Adipose tissue (tissue), 3 donors: ENCODE data around the gene MEN1. TPM values are rescaled to one million over a fixed set of nuclear protein-coding genes. Genes with fewer than 3 reads are reported as not detected.

ENCODE experiments used
- H3K27ac ChIP-seq: one replicate; pipeline ENCODE4 v1.5.1; 2013; ENCODE audit warnings: low read depth, low read length
- WGBS, 3 donors: extraction: QIAGEN DNeasy Blood & Tissue Kit; methylation state at CpG; one replicate each; pipeline ENCODE4 v1.1.7; 2013; 5-methylcytosine and 5-hydroxymethylcytosine counted together
- polyA plus RNA-seq, 3 donors: library from polyadenylated mRNA; stranded (reverse); fragments of 200-250 nt; gene quantifications; one replicate each; pipeline ENCODE4 v1.2.3, GENCODE V29; 2013
- donor health status: healthy with polysubstance abuse.
- donor health status: Bipolar disorder and iron deficiency.
- donor health status: healthy.

MEN1 gene
- polyA plus RNA-seq, 3 donors, result 13.9 to 15.7 (median 14.6) TPM

- WGBS, 3 donors, result 40 to 52% (median 49%) methylated on average over 17 of the region's 17 CpGs
- no peak overlapping the region for H3K27ac ChIP-seq
Measured at GRCh38 chr11:64810891-64811272, 531 bp upstream of the MEN1 start.

DNA sequence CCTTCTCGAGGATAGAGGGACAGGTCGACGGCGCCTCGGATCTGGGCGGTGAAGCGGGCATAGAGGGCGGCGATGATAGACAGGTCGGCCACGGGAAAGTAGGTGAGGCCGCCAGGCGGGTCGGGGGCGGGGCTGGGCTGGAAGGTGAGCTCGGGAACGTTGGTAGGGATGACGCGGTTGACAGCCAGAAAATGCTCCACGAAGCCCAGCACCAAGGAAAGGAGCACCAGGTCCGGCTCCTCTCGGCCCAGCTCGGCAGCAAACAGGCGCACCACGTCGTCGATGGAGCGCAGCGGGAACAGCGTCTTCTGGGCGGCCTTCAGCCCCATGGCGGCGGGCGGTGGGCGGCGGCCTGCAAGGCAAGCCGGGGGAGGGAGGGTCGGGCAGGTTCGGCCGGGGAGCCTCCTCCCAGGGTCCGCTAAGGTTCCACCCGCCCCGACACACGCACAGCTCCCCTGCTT is 540 bp downstream of the MEN1 start:
- WGBS, 3 donors, result 2 to 10% (median 5%) methylated on average over 32 to 44 of the region's 44 CpGs
- H3K27ac ChIP-seq, result no peak overlapping the region

DNA sequence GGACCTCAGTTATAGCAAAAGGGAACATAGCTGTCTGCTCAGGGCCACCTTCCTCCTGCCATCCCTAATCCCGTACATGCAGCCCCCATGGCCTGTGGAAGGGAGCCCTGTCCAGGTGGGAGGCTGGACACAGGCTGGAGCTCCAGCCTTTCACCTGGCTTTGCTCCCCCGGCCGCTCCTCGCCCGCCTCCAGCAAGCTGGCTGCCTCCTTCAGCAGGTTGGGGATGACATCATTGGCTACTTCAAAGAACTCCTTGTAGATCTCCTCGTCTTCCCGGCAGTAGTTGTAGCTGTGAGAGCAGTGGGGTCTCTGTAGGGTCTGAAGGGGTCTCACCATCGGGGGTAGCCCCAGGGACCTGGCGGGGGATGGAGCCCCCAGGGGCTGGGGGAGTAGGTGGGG is 4.9 kb downstream of the MEN1 start:
- H3K27ac ChIP-seq, result no peak overlapping the region
- 94 to 97% (median 94%) methylated on average over 9 of the region's 9 CpGs for WGBS, 3 donors

DNA sequence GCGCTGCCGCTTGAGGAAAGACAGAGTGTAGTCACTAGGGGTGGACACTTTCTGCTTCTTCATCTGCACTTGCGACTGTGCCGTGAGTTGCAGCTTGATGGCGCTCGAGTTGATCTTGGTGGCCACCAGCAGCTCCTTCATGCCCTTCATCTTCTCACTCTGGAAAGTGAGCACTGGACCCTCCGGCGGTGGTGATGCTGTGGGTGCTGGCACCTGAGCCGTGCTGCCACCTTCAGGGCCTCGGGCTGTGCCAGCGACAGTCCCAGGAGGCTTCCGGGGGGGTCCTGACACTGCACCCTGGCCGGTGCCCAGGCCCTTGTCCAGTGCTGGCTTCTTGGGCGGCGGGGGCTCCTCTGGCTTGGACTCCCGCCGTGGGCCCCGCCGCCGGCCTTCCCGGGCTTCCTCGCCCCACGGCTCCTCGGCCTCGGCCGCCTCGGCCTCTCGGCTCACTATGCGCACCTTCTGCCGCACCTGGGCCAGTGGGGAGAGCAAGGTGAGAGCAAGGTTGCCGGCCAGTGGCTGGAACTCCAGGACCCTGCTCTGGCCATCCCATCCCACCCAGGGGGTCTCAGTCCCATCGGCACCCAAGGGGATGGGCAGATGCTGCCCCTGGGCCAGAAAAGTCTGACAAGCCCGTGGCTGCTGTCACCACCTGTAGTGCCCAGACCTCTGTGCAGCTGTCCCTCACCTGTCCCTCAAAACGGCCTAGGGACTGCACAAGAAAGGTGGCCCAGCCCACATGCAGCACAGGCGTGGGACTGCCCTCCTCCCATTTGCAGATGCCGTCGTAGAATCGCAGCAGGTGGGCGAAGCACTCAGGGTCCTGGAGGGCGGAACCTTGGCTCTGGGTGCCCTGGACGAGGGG is 5.8 kb downstream of the MEN1 start:
- WGBS, 3 donors, result 91 to 94% (median 91%) methylated on average over 41 of the region's 41 CpGs
- no peak overlapping the region for H3K27ac ChIP-seq

GRCh38 chr11:64803846-64804345 is 6.5 kb downstream of the MEN1 start:
- H3K27ac ChIP-seq, result no peak overlapping the region
- WGBS, 3 donors, result 42 to 44% (median 43%) methylated on average over 15 of the region's 15 CpGs

DNA sequence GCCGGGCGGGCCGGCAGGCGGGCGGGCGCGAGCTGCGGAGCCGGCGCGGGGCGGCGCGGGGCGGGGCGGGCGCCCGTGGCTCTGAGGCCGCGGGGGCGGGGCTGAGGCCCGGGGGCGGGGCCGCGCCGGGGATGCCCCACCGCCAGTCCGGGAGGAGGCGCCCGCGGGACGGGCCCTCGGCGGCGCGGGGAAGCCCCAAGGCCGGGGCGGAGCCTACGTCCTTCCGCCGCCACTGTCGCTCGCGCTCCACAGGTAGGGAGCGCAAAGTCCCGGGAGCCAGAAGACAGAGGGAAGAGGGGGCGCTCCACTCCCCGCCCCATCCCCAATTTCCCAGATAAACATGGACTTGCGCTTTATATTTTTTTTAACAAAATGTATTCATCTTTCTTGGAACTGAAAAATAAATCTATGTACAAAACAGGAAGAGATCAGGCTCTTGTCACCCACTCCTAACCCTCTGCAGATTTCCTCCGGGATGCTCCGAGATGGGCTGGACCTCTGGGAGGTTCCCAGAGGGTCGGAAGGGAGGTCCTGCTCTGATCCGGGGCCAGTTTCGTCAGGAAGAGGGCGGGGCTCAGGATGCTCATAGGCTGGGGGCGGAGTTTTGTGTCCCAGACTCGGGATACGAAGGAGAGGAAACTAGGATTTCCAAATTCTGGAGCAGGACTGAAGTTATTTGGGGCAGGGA is 7.0 kb downstream of the MEN1 start, which contains the start of gene MAP4K2:
Gene MAP4K2 (minus strand): TSS at position 57 of the 688 bp plus-strand sequence. CDS start 65 bp downstream, outside the sequence.
- H3K27ac ChIP-seq, result no peak within 1 kb of the TSS
- 0 to 1% (median 0%) methylated on average over 18 to 58 of the region's 58 CpGs for WGBS, 3 donors

DNA sequence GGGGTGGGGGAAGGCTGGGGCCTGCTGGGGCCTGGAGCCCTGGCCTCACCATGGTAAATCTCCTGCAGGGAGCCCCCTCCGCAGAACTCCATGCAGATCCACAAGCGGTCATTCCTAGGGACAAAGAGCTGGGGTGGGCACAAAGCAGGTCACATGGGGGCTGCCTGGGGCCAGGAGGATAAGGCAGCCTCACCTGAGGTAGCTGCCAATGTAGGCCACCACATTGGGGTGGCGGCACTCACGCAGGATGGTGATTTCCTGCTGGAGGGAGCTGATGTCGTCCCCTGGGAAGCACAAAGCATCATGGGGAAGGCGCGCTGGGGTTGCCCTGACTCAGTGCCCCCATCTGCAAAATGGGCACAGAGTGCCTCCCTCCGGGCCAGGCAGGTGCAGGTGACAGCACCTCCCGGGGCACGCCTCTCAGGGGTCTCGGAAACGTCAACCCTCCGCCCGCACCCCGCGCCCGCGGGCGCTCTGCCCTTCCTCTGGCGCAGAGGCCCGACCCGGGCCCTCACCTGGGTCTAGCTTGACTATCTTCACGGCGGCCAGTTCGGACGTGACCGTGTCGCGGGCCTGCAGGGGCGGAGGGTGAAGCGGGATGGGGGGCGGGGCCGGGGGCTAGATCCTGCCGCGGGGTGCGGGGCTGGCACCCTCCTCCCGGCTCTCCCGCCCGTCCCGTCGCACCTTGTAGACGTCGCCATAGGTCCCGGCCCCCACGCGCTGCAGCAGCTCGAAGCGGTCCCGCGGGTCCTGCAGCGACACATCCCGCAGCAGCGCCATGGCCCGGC is 7.8 kb downstream of the MEN1 start:
- 9 to 11% (median 10%) methylated on average over 41 to 54 of the region's 54 CpGs for WGBS, 3 donors
- no peak overlapping the region for H3K27ac ChIP-seq

- no peak overlapping the region for H3K27ac ChIP-seq
- WGBS, 3 donors, result 31 to 49% (median 32%) methylated on average over 13 of the region's 13 CpGs
Measured at GRCh38 chr11:64801561-64802369, 8.6 kb downstream of the MEN1 start.

DNA sequence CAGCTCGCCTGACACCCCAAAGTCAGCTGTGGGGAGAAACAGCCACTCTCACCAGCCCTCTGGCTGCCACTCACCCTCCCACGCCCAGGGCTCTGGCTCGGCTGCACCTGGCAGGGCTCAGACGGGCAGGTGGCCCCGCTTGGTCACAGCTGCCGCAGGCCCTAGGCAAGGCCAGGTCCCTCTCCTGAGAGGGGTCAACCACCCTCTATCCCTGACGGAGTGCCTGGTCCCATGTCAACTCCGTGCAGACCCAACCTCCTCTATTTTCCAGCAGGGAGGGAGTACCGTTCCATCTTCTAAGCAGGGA is 9.2 kb downstream of the MEN1 start:
- 76 to 86% (median 81%) methylated on average over 9 of the region's 9 CpGs for WGBS, 3 donors

GRCh38 chr11:64800303-64801157 is 9.8 kb downstream of the MEN1 start:
- H3K27ac ChIP-seq, result no peak overlapping the region
- 69 to 88% (median 70%) methylated on average over 26 of the region's 26 CpGs for WGBS, 3 donors

More for the DNA sequence above, 9.2 kb downstream of the MEN1 start:
- H3K27ac ChIP-seq, result no peak overlapping the region

DNA sequence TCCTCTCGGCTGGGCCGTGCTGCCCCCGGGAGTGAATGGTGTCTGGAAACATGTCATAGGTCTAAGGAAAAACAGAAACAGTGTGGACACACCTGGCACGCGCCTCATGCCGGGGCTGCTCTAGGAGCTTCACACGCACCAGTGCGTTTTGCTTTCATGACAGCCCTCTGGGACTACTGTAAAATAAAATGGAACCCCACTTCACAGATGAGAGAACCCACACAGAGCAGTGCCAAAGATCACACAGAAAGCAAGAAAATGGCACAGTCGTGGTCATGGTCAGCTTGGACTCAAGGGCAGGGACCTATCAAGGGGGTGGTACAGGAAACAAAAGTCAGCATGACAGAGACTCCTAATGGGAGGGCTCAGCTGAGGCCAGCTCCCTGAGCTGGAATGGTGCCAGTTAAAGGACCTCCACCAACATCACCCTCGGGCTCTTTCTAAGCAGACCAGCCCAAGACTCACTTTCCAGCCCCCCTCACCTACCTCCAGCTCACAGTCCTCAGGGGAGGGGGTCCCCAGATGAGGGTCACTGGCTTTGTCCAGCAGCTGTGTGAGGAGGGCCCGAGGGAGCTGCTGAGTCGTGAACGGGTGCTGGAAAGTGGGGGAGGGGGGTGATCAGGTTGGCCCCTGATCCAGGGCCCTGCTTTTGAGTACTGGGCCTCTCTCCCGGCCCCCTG is 10.6 kb downstream of the MEN1 start:
- H3K27ac ChIP-seq, result no peak overlapping the region
- WGBS, 3 donors, result 62 to 72% (median 66%) methylated on average over 14 of the region's 14 CpGs

DNA sequence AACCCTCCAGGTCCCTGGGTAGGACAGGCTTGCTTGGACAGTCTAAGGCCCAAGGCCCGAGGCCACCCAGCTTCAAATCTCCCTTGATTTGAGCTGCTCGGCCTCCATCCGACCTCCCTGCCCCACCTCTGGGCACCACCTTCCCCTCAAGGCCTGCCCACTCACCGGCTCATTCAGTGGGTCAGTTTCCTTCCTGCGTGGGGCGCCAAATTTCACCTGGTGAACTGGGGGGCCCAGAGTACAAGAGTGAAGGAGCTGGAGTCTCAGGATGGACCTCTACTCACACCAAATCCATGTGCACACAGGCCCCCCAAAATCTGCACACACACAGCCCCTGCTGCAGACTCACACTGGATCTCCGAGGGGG is 11.1 kb downstream of the MEN1 start:
- WGBS, 3 donors, result 68 to 77% (median 75%) methylated on average over 7 of the region's 7 CpGs
- H3K27ac ChIP-seq, result no peak overlapping the region

GRCh38 chr11:64796757-64797541 is 13.4 kb downstream of the MEN1 start:
- WGBS, 3 donors, result 80 to 93% (median 86%) methylated on average over 19 of the region's 19 CpGs

DNA sequence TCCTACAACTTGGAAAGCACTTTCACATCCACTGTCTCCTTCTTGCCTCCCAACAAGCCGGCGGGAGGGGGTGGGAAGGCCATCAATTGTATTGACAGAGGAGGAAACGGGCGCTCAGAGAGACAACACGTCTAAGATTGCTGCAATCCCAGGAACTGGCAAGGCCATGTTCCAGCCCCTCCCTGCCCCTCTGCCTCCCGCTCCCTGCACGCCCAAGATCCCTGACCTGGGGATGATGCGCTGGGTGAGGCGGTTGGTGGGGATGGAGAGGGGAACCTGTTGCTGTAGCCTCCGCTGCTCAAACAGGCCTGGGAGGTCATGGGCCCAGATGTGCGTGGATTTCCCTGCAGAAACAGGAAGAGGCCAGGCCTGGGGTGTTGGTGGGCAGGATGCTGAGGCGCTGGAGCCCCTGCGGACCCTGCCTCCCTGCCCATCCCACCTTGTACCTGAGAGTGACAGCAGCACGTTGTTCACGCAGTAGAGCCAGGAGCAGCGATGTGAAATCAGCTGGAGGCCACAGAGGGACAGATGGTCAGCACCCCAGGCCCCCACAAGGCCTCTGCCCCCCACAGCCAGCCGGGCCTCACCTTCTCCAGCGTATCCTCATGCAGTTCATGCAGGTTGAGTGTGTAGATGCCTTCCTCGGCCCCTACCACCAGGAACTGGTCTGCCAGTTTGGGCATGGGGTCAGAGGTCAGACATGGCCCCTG is 14.1 kb downstream of the MEN1 start:
- H3K27ac ChIP-seq, result no peak overlapping the region
- WGBS, 3 donors, result 63 to 89% (median 65%) methylated on average over 19 of the region's 19 CpGs

More at GRCh38 chr11:64796757-64797541, 13.4 kb downstream of the MEN1 start:
- H3K27ac ChIP-seq, result no peak overlapping the region

DNA sequence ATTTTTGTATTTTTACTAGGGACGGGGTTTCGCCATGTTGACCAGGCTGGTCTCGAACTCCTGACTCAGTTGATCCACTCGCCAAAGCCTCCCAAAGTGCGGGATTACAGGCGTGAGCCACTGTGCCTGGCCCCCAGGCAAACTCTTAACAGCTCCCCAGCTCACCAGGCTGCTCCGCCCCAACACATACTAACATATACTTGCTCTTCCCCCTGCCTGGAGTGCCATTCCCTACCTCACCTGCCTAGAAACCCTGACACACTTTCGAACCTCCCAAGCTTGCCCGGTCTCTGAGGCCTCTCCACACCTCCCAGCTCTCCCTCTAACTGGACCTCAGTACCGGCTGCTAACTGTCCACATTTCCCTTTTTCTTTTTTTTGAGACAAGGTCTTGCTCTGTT is 15.8 kb downstream of the MEN1 start:
- no peak overlapping the region for H3K27ac ChIP-seq
- 95% methylated on average over 10 of the region's 10 CpGs for WGBS, 3 donors
